Epithelial cell of proximal tubule (primary cell): ENCODE data around the gene DHFR. TPM values are rescaled to one million over a fixed set of nuclear protein-coding genes. Genes with fewer than 3 reads are reported as not detected.

ENCODE experiments used
- DNase-seq: peaks from one replicate; pipeline ENCODE4 v3.0.0-alpha.2; 2011; ENCODE audit warnings: low read depth
- H3K4me3 ChIP-seq: 2 replicates; pipeline ENCODE4 v1.5.1; 2011; ENCODE audit warnings: low read depth, mild to moderate bottlenecking, low read length
- total RNA-seq: library from RNA; depleted of rRNA; stranded (reverse); fragments of >200 nt; gene quantifications from 2 replicates; pipeline ENCODE4 v1.2.3, GENCODE V29; 2015
- TF ChIP-seq, protein P1 (sequence below): conservative IDR thresholded peaks from 2 replicates; pipeline ENCODE4 v1.5.1; 2012; ENCODE audit warnings: low read depth, mild to moderate bottlenecking, low read length

DHFR gene
- total RNA-seq, 1 donor from 2014 or later, result 63.2 TPM

DNA sequence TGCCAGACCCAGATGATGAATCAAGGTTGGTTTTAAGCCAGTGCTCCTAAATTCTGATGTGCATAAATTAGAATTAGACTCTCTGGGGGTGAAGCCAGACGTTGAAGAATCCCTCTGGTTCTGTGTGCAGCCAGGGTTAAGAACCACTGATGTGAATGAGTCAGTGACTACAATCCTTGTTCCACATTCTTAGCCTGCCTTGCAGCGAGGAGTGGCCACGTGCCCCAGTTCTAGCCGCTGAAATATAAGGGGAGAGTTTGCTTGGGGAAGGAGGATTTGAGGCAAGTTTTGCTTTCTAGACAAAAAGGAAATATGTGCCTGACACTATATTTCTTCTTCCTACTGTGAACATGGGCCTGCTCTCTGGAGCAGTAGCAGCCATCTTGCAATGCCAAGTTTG is 34.6 kb downstream of the DHFR start:
- no peak overlapping the region for H3K4me3 ChIP-seq
- TF ChIP-seq, protein P1, sequence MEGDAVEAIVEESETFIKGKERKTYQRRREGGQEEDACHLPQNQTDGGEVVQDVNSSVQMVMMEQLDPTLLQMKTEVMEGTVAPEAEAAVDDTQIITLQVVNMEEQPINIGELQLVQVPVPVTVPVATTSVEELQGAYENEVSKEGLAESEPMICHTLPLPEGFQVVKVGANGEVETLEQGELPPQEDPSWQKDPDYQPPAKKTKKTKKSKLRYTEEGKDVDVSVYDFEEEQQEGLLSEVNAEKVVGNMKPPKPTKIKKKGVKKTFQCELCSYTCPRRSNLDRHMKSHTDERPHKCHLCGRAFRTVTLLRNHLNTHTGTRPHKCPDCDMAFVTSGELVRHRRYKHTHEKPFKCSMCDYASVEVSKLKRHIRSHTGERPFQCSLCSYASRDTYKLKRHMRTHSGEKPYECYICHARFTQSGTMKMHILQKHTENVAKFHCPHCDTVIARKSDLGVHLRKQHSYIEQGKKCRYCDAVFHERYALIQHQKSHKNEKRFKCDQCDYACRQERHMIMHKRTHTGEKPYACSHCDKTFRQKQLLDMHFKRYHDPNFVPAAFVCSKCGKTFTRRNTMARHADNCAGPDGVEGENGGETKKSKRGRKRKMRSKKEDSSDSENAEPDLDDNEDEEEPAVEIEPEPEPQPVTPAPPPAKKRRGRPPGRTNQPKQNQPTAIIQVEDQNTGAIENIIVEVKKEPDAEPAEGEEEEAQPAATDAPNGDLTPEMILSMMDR, result no peak
- DNase-seq, result no peak

DNA sequence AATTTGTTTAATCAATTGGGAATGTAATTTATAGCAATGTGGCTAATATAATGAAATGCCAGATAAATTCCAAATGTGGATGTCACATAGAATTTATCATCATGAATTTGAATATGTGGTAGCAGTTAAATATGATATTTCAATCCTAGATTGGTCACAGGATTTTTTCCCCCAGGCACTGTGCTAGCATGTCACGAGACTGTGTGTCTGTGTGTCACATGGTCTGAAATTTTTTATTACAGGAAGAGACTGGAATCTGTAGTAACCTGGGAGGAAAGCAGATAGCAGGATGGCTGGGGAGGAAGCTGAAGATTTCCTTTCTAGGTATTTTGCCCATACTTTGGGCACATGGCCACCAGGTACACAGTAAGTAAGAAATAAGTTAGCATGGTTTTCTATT is 35.7 kb downstream of the DHFR start:
- TF ChIP-seq, protein P1, result no peak
- DNase-seq, result no peak
- no peak overlapping the region for H3K4me3 ChIP-seq

DNA sequence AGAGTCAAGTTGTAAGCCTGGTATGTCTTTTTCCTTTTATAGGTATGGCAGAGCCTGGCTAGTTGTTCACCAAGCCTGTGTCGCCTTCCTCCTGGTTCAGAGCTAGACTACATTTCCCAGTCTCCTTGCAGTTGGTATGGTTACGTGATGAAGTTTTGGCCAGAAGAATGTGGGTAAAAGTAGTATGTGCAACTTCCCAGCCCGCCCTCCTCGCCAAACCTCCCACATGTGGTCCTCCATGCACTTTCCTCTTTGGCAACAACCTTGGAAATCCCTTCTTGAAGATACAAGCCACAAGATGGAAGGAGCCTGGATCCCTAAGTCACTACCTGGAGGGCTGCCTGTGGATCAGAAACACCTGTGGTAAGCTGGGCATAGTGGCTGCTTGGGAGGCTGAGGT is 36.3 kb downstream of the DHFR start:
- no peak for DNase-seq
- no peak overlapping the region for H3K4me3 ChIP-seq
- TF ChIP-seq, protein P1, result no peak

GRCh38 chr5:80615266-80615914 is 39.4 kb downstream of the DHFR start:
- no peak overlapping the region for H3K4me3 ChIP-seq
- DNase-seq, result no peak
- TF ChIP-seq, protein P1, result no peak

- DNase-seq, result no peak
- TF ChIP-seq, protein P1, result no peak
- H3K4me3 ChIP-seq, result no peak overlapping the region
Observed at GRCh38 chr5:80609692-80610091, 45.1 kb downstream of the DHFR start.

DNA sequence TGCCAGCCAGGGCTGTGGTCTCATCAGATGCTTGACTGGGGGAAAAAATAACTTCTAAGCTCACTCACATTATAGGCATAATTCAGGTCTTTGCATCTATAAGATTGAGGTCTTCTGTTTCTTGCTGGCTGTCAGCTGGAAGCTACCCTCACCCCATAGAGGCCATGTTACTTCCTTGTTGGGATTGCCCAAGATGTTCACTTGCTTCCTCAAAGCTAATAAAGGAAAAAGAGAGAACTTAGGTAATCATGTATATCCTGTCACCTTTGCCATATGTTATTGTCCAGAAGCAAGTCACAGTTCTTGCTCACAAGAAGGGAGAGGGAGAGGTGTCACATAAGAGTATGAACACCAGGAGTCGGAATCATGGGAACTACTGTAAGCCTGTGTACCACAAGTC is 46.1 kb downstream of the DHFR start:
- no peak for DNase-seq
- TF ChIP-seq, protein P1, result no peak
- H3K4me3 ChIP-seq, result no peak overlapping the region

DNA sequence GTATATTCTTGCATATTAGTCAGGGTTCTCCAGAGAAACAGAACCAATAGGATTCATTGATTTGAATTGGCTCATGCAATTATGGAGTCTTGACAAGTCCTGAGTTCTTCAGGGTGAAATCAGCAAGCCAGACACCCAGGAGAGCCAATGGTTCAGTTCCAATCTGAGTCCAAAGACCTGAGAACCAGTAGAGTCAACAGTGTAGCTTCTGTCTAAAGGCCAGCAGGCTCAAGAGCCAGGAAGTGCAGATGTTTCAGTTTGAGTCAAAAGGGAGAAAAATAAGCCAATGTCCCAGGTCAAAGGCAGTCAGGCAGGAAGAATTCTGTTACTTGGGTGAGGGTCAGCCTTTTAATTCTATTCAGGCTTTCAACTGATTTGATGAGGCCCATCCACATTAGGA is 47.0 kb downstream of the DHFR start:
- H3K4me3 ChIP-seq, result no peak overlapping the region
- no peak for DNase-seq
- TF ChIP-seq, protein P1, result no peak
